Activated gamma-delta T cell (primary cell): ENCODE measurements around the gene EMID1.
"Not testable (repeated sequence)": the region's sequence is repeated elsewhere in the genome, so short reads cannot be mapped to it uniquely, and the experiment has no call there.

Experiments used
- DNase-seq: peaks from one replicate; lab custom pipeline; 2025; lab: John Stamatoyannopoulos, UW

The EMID1 gene

DNA sequence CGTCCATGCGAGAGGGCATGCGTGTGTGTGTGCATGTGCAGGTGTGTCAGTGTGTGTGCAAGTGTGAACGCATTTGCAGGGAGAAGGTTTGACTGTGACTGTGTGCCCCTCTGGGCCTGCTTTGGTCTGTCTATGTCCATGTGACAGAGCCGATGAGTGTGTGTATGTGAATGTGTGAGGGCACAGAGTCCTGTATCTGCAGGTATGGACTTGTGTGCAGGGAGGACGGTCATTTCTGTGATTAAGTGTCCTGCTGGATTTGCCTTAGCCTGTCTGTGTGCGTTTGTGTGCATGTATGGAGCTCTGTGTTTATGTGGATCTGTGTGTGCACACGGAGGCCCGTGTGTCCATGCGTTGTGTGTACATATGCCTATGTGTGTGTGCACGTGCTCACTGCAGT lies 5.4 kb downstream of the EMID1 start:
- DNase-seq: no peak

DNA sequence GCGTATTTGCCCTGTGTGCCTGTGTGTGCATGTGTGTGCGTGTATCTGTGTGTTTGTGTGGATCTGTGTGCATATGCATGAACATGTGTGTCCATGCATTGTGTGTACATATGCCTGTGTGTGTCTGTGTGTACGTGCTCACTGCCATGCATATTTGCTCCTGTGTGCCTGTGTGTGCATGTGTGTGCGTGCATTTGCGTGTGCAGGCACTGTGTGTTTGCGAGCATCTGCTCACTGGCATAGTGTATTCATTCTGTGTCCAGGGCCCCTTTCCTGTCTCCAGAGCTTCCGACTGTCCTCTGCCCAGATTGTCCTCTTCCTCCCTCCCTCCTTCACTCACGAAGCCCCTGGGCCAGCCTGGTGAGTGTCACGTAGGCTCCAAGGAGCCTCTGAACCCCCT lies 5.8 kb downstream of the EMID1 start:
- no peak for DNase-seq

DNA sequence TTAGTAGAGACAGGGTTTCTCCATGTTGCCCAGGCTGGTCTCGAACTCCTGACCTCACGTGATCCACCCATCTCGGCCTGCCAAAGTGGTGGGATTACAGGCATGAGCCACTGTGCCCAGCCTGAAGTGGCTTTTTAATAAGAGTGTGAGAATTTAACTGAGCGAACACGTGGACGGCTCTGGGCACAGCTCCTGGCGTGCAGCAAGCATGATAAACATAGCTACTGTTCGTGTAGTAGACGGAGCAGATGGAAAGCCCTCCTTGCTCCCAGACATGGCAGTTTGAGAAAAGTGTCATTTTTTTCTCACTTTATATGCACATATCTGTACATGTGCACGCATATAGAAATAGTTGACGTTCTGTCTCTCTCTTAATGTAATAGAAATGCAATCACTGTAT lies 7.0 kb downstream of the EMID1 start:
- no peak for DNase-seq

DNA sequence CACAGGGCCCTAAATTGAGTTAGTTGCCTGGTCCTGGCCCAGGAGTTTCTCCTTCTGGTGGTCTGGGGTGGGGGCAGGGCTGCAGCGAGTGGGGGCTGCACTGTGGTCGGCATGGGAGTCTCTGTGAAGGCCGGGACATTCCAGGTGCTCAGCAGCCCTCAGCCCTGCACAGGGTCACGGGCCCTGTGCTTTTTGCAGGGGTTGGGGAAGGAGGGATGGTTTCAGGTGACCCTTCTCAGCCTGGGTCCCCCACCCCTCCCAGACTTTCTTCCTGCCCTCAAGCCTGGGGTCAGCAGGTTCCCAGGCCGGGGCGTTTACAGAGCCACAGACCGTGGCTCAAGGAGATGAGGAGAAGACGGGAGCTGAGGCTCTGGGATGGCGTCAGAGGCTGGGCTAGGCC lies 7.8 kb downstream of the EMID1 start:
- DNase-seq: no peak

DNA sequence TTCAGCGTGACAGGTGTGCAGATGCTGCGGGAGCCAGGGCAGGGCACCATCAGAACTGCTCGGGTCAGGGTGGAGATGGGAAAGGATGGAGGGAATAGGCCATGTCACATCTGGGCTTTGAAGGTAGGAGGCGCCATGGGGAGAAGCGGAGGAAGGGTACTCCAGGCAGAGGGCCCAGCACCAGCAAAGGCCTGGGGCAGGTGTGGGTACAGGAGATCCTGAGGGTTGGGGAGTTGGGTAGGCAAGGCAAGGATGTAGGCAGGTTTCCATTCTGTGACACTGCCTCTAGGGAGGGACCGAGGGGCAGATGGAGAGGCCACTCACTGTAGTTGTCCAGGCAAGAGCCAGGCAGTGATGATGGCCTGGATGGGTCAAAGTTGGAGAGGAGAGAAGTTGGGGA lies 8.5 kb downstream of the EMID1 start:
- DNase-seq: no peak

DNA sequence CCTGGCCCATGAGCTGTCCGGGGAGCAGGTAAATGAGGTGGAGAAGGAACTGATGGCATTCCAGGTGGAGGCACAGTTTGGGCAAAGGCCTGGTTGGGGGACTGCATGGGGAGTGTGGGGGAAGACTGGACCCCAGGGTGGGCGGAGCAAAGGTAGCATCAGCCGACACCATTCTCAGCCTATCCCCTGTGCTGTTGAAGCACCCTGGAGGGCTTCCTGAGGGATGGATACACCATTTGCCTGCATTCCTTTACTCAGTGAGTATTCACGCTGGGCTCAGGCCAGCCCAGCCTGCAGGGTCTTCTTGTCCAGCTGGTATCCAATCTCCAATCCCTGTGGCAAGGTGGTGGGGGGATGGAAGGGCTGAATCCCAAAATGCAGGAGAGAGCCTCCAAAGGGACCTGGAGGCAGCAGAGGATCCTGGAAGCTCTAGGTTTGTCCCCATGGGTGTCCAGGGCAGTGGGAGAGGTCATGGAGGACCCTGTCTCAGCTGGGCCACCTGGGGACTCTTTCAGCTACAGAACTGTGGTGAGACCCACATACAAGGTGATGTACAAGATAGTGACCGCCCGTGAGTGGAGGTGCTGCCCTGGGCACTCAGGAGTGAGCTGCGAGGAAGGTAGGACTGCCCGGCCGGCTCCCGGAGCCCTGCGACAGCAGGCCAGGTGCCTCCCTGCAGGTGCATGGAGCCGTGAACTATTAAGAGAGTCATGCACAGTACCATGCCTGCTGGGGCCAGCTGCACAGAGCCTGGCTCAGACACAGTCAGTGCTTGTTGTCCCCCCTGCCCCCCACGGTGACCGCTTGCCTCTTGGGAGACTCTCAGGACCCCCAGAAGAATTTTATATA lies 9.5 kb downstream of the EMID1 start:
- no peak for DNase-seq

DNA sequence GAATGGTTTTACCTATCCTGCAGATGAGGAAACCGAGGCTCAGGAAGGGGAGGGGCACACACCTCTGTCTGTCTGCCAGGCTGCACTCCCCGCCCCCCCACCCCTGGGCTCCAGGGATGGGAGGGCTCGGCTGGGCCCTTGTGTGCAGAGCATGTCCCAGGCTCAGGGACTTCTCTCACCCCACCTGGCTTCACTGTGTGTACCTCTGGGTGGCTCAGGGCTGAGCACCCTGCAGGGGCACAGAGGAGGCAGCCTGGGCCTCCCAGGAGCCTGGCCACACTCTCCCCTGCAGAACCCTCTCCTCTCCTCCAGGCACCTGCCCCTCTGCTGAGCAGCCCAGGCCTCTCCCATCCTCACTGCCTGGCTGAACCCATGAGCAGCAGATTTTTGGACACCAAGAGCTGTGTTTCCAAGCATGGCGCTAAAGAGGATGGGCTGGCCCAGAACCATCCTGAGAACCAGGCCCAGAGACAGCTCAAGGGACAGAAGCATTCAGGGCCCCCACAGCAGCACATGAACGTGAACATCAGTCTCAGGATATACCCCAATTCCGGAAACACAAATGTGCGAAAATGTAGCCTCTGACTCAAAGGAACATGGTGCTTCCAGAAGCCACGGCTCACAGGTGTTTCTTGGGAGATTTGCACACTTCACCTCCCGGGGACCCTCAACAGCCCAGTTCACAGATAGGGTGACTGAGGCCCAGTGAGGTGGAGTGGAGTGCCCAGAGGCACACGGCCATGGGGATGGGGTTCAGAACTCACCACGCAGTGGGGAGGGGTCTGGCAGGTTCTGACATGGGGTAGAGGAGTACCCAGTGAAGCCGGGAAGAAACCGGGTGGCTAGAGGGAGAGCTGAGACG lies 10.5 kb downstream of the EMID1 start:
- DNase-seq: no peak

DNA sequence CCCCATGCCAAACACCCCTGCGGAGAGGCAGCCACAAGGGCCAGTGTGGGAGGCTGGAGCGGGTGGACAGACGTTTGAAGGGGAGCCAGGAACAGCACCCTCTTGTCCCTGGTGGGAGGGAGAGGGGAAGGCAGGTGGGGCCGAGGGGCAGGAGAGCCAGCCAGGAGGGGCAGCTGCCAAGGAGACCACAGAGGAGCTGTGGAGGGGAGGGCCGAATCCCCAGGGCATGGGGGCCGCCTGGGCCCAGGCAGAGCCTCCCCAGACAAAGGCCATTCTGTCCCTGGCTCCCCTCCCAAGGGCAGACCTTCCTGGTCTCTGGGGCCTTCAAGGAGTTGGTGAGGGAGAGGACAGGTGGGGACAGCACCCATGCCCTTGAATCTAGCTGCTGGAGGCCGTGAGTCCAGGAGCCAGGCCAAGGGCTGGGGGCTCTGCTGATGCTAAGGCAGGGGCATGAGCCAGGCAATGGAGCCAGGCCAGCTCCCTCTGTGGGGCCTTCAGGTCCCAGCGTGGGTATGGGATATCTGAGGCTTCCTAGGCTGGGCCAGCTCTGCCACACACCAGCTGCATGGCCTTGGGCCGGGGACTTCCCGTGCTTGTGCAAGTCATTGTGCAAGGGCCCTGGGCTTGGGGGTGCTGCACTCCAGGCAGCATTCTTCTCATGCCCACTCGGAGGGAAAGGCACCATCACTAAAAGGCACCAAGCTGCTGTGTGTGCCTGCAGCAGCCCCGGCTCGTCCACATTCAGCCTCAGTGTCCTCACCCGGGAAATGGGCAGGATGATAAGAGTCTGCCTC lies 11.4 kb downstream of the EMID1 start:
- no peak for DNase-seq

DNA sequence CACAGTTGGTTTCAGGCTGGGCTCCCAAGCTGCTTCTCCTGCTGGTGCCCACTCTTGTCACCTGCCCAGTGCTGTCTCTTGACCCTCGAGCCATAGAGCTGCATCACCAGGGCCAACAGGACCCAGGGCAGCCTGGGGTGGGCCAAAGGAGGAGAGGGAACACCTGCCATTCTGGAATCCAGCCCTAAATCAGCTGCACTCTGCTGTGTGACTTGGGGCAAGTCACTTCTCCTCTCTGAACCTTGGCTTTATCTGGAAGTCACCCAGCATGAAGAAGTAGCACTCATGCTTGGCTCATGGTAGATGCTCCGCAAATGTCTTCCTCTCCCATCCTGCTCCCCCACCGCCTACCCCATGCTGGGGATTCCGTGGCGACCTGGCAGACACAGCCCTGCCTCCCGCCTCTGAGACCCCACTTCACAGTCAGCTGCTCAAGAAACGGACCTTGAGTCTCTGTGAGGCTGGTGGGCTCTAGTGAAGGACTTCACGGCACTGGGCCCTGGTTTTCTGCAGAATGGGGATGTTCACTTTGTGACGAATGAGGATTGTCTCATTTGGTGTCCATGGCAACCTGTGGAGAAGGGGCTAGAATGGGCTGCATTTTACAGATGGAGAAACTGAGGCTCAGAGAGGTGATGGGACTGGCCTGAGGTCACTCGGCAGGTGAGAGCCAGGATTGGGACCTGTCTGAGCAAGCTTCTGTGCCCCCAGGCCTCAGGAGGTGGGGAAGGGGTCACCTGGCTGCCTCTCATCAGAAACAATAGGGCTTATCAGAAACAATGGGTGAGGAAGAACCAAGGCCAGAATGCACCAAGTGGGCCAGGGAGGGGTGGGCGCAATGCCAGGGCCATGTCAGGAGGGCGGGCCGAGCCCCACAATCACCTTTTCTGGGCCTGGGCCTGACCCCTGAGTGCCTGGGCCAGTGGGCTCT lies 12.4 kb downstream of the EMID1 start:
- DNase-seq: no peak

GRCh38 chr22:29218758-29219408 lies 13.2 kb downstream of the EMID1 start:
- no peak for DNase-seq

- DNase-seq: not testable (repeated sequence)
Measured at GRCh38 chr22:29219409-29219782, 13.7 kb downstream of the EMID1 start.

- DNase-seq: no peak
Measured at GRCh38 chr22:29219881-29220670, 14.4 kb downstream of the EMID1 start.

DNA sequence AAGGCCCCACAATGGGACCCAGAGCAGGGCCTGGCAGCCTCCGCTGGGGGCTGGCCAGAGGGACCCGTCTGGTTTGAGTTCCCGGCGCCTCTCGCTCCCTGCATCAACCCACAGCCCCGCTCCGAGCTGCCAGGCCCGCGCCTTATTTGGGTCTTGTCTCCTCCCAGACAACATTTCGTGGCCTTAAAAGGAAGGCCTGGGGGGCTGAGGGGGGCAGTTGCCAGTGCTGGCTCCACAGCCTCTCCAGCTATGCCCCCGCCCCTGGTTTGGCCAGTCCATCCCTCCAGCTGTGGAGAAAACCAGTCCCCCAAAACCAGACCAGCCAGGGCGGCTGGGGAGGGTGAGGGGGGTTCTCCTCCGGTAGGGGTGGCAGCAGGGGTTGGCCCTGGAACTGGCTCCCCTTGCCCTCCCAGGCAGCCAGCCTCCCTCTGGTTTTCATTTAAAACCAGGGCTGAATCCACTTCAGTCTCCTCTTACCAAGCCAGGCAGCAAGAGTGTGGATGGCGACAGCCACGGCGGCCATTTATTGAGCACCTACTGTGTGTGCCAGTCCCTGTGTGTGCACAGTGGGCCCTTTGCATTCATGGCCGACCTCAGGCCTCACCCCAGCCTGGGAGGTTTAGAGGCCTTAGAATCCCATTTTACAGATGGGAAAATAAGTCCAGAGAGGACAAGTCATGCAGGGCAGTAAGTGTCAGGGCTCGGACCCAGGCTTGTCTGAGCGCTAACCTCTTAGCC lies 18.6 kb downstream of the EMID1 start:
- no peak for DNase-seq

DNA sequence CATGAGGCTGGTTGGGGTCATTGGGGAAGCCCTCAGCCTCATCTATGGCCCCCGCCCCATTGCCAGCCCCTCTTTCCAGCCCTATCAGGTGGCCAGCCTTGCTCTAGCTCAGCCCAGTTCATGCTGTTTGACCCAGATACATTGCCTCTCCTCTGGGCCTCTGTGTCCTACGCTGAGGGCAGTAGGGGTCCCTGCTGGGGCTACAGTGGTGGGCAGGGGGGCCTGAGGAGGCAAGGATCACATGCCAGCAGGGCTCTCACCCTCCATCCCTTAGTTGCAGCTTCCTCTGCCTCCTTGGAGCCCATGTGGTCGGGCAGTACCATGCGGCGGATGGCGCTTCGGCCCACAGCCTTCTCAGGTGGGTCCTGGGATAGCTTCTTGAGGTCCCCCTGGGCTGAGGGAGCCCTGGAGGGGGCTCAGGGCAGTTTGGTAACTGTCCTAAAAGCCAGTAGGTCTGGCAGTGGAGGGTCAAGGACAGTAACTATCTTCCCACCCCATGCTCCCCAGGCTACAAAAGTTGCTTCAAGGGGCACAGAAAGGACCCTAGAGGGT lies 19.2 kb downstream of the EMID1 start:
- DNase-seq: no peak

- no peak for DNase-seq
Measured at GRCh38 chr22:29225422-29226090, 19.9 kb downstream of the EMID1 start.

GRCh38 chr22:29226351-29226981 lies 20.8 kb downstream of the EMID1 start:
- no peak for DNase-seq

GRCh38 chr22:29230972-29231875 lies 25.5 kb downstream of the EMID1 start:
- no peak for DNase-seq
